Stimulated activated CD4-positive, alpha-beta T cell treated with anti-CD3 and anti-CD28 coated beads, Interleukin-1b, Interleukin-23, amount 100 ng/mL, for 4 hours (primary cell): Measurements from ENCODE around the gene LAMC2.

Experiments
- DNase-seq, 2 donors: peaks; one replicate each; pipeline ENCODE4 v3.0.0-alpha.2; 2020; ENCODE audit warnings: low read depth in 2 of 2

LAMC2 gene

DNA sequence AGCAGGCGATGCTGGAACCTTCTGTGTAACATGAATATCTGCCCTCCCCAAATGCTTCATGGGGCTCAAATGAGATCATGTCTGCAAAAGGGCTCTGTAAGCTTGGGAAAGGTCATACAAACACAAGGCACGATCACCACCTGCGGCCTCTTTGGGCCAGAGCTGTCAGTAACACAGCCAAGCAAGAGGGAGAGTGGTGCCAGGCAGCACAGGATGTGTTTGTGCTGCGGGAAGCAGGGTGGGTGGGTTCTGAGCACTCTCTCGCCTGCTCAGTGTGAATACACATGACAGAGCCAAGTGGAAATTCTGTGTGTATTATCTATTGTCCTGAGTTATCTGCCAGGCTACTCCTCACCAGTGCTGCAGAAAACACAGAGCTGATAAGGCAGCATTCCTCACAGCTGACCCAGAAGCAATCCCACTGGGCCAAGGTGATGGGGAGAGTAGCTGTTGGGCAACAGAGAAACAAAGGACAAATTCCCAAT lies 101.2 kb downstream of the LAMC2 start:
- DNase-seq: no peak

DNA sequence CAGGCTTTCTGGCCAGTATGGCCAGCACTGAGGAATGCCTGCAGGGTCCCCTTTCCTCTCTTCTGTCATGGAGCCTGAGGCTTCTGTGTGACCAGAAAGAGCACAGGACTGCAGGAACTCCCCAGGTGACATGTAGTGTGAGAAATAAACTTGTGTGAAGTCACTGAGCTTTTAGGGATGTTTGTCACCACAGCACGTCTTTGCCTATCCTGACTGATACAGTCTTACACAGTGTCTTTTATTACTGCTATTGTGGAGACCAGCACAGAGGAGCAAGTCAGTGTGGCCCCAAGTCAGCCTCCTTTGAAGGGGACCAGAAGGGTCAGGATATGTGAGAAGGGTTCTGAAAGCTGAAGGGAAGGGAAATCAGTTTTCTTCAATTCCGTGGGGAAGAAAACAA lies 102.5 kb downstream of the LAMC2 start:
- no peak for DNase-seq

DNA sequence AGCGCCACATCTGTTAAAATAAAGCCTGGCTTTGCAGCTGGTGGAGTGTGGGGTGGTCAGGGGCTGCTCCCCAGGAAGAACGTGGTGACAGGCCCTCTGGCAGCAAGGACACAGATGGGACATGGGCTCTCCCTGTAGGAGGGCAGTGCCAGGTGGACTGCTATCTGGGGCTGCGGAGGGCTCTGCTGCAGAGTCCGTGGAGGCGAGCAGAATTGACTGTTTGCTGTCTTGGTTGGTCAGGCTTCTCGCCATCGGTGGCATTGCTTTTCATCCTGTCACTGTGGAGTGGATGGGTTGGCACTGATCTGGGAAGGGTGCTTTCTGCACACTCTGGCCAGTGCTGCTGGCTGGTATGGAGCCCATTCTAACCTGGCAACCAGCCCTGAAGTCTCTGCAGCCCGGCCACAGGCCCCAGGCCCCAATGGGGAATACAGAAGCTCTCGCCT lies 103.0 kb downstream of the LAMC2 start:
- no peak for DNase-seq

DNA sequence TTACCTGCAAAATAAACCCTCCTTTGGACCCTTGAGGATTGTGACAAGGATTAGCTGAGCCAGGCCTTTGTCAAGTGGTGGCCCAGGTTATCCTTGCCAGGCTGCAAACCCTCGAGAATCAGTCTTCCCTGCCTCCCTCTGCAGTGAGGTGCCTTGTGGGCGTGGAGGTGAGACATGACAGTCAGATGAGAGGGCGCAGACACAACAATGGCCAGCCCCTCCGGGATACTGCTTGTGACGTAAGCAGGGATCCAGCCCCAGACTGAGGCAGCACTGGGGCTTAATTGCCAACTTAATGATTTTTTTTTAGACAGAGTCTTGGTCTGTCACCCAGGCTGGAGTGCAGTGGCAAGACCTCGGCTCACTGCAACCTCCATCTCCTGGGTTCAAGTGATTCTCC lies 104.6 kb downstream of the LAMC2 start:
- DNase-seq: no peak

DNA sequence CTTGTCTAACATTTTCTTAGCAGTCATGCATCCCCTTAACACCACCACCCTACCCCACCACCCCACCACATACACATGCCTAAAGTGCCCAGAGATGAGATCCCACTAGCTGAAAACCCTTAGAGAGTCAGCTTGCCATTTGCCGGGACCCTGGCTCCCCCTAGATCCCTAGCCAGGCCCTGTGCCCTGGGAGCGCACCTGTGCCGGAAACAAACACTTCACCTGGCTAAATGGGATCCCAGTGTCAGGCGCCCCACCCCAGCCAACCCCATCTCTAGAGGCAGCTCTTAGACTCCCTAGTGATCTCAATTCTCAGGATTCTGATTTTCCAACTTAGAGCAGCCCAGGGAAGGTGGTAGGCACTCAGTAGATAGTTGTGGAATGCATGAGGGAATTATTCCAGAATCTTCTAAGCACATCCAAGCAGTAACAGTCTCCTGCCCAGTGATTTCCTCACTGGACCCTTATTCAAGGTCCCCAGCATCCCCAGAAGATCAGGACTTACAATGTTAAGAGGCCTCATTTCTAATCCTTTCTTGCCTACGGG lies 105.2 kb downstream of the LAMC2 start:
- DNase-seq: no peak

GRCh38 chr1:183291802-183292514 lies 105.9 kb downstream of the LAMC2 start:
- DNase-seq: no peak

DNA sequence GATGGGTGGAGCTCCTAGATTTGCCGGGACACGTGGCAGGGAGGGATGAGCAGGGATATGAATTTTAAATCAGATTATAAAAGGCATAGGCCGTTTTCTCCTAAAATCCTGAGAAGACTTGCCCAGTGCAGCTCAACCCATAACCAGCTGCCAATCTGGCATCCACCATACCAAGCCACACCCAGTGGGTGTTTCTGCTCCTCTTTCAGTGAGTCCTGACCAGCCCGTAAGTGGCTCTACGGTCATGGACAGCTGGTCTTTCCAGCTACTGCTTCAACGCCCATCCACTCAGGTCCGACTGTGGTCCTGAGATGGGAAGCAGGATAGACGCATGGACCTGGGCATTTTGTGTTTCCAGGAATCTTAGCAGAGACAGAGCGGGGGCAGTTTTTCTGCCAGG lies 107.2 kb downstream of the LAMC2 start:
- no peak for DNase-seq

DNA sequence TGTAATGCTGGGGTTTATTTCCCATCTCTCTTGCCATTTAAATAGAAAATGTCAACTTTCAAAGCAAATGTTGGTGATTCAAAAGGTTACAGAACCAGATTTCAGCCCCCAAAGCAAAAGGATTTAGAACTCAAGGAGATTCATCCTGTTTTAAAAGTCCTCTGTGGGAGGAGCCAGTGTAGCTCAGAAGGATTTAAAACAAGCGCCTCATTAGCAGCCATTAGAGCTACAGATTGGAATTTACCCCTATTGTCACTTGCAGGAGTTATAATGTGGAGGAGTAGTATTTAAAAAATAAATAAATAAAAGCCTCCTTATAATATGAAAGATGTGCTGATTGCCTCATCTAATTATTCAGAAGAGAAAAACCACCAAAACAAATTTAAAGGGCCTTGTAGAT lies 107.8 kb downstream of the LAMC2 start:
- no peak for DNase-seq
